GM19193 (cell line): ENCODE results near the gene GGT1.

Source experiments
- POLR2A ChIP-seq: IDR thresholded peaks from 4 replicates; pipeline ENCODE4 v1.6.1; 2011; ENCODE audit not compliant: insufficient read depth, insufficient read length; ENCODE audit errors: extremely low read depth

GGT1 gene

GRCh38 chr22:24589518-24590030, 13.4 kb upstream of the GGT1 start:
- TF ChIP-seq POLR2A: no peak

- TF ChIP-seq POLR2A: no peak
Observed at GRCh38 chr22:24590596-24591173, 12.3 kb upstream of the GGT1 start.

- no peak for TF ChIP-seq POLR2A
Observed at GRCh38 chr22:24591286-24591830, 11.6 kb upstream of the GGT1 start.

- TF ChIP-seq POLR2A: no peak
Observed at GRCh38 chr22:24592058-24592850, 10.7 kb upstream of the GGT1 start.

- peak; percentile 49 for TF ChIP-seq POLR2A
Observed at GRCh38 chr22:24592851-24593558, 10.0 kb upstream of the GGT1 start, which contains the start of gene LRRC75B. LRRC75B (minus strand) TSS chr22:24593073; CDS start chr22:24593039, 34 bp downstream.

- no peak for TF ChIP-seq POLR2A
Observed at GRCh38 chr22:24593836-24594568, 9.0 kb upstream of the GGT1 start.

GRCh38 chr22:24594569-24595120, 8.3 kb upstream of the GGT1 start:
- no peak for TF ChIP-seq POLR2A

GRCh38 chr22:24595228-24595627, 7.8 kb upstream of the GGT1 start:
- no peak for TF ChIP-seq POLR2A

GRCh38 chr22:24595863-24596262, 7.1 kb upstream of the GGT1 start:
- TF ChIP-seq POLR2A: no peak

GRCh38 chr22:24599514-24599913, 3.5 kb upstream of the GGT1 start:
- no peak for TF ChIP-seq POLR2A

- no peak for TF ChIP-seq POLR2A
Observed at GRCh38 chr22:24601217-24602104, 1.5 kb upstream of the GGT1 start.
